K562 (cell line): ENCODE data around the gene LPCAT2. TPM values are rescaled to one million over a fixed set of nuclear protein-coding genes. Genes with fewer than 3 reads are reported as not detected.

Experiments used
- ATAC-seq: fragments of 200-7000 bp; cut with Tn5 transposase; 3 replicates; pipeline ENCODE4 v1.9.1; 2020; ENCODE audit warnings: moderate library complexity
- BruUV-seq: library from RNA; stranded (reverse); fragments of 400-500 nt; replicated peaks from 2 replicates; lab custom pipeline; 2021; lab: Mats Ljungman, UMichigan
- CTCF ChIA-PET: fragments of 300-600 bp; formaldehyde crosslinking; extraction: SDS; loops from one replicate; lab custom pipeline; 2021; ENCODE audit warnings: low intra/inter-chr PET ratio; lab: Yijun Ruan, JAX
- POLR2A ChIA-PET: fragments of 300-600, 350-650 bp; sonication (Branson Sonifier 250); formaldehyde crosslinking; extraction: SDS; loops from one replicate; lab custom pipeline; 2021; ENCODE audit warnings: antibody characterized with exemption, inconsistent platforms; lab: Yijun Ruan, JAX
- DNase-seq, 4 experiments: peaks; one replicate each; pipeline versions ENCODE4 v3.0.0 to v3.0.0-alpha.2; 2011 to 2018; ENCODE audit warnings: low spot score in 3 of 4, mixed read lengths in 3 of 4; ENCODE audit errors: extremely low read depth in 1 of 4
- FAIRE-seq: peaks from 2 replicates; lab custom pipeline; 2011; peaks lifted over from hg19 to GRCh38; lab: Jason Lieb, UNC
- H2AFZ ChIP-seq: 2 replicates; pipeline ENCODE4 v1.6.0; 2011; ENCODE audit warnings: low read depth, low read length, control low read depth, inconsistent platforms
- H3K27ac ChIP-seq: fragments of 200-600 bp; 3 replicates; pipeline ENCODE4 v1.8.0; 2011; ENCODE audit warnings: low read depth, mild to moderate bottlenecking, control low read depth, inconsistent platforms, low read length, moderate library complexity, mixed read lengths; ENCODE audit errors: extremely low read depth
- H3K27me3 ChIP-seq, 2 experiments: fragments of 300-600 bp in 1 of 2; 2 replicates in 1 of 2; 3 replicates in 1 of 2; pipeline versions ENCODE4 v1.6.0 to v1.8.0; 2011; ENCODE audit warnings: inconsistent platforms in 2 of 2, low read length in 2 of 2, mild to moderate bottlenecking in 1 of 2, mixed read lengths in 1 of 2, moderate library complexity in 1 of 2; ENCODE audit not compliant: control insufficient read depth in 2 of 2, insufficient read depth in 2 of 2
- H3K36me3 ChIP-seq: fragments of 300-600 bp; 3 replicates; pipeline ENCODE4 v1.8.0; 2011; ENCODE audit warnings: mild to moderate bottlenecking, low read length, inconsistent platforms; ENCODE audit not compliant: control insufficient read depth, insufficient read depth
- H3K4me1 ChIP-seq, 2 experiments: fragments of 200-600 bp in 1 of 2; replicated peaks in 1 of 2; 2 replicates in 1 of 2; 3 replicates in 1 of 2; pipeline versions ENCODE4 v1.5.1 to v1.8.0; 2011; ENCODE audit warnings: inconsistent platforms in 2 of 2, low read length in 2 of 2, mild to moderate bottlenecking in 1 of 2, mixed read lengths in 1 of 2, moderate library complexity in 1 of 2; ENCODE audit not compliant: control insufficient read depth in 2 of 2, insufficient read depth in 2 of 2
- H3K4me2 ChIP-seq: 2 replicates; pipeline ENCODE4 v1.6.1; 2011; ENCODE audit warnings: low read length, control low read depth, inconsistent platforms, mixed read lengths; ENCODE audit not compliant: insufficient read depth
- H3K4me3 ChIP-seq: fragments of 200-600 bp; sonication (generic), shearing (Covaris generic); 2 replicates; pipeline ENCODE4 v1.5.1; 2016; ENCODE audit warnings: control low read depth, inconsistent platforms
- H3K79me2 ChIP-seq: fragments of 200-600 bp; 3 replicates; pipeline ENCODE4 v1.8.0; 2011; ENCODE audit warnings: low read length, inconsistent platforms; ENCODE audit not compliant: control insufficient read depth, insufficient read depth
- H3K9ac ChIP-seq, 2 experiments: 2 replicates each; pipeline versions ENCODE4 v1.6.0 to v1.6.1; 2011; ENCODE audit warnings: low read depth in 2 of 2, low read length in 2 of 2, control low read depth in 1 of 2, inconsistent platforms in 1 of 2, mild to moderate bottlenecking in 1 of 2, mixed read lengths in 1 of 2; ENCODE audit not compliant: insufficient read depth in 1 of 2
- H3K9me1 ChIP-seq: one replicate; pipeline ENCODE4 v1.6.0; 2011; ENCODE audit warnings: inconsistent platforms, mild to moderate bottlenecking, low read length, moderate library complexity; ENCODE audit not compliant: control insufficient read depth, insufficient read depth
- H3K9me3 ChIP-seq: replicated peaks from 2 replicates; pipeline ENCODE4 v1.5.1; 2011; ENCODE audit warnings: low read depth, low read length, inconsistent platforms; ENCODE audit not compliant: control insufficient read depth, insufficient read depth
- H4K20me1 ChIP-seq: replicated peaks from 2 replicates; pipeline ENCODE4 v1.6.1; 2011; ENCODE audit warnings: low read length, inconsistent platforms, mixed read lengths; ENCODE audit not compliant: control insufficient read depth, insufficient read depth
- FOXK2 ChIP-seq, 2 experiments: fragments of 450-650 bp; IDR thresholded peaks in 1 of 2; conservative IDR thresholded peaks in 1 of 2; 2 replicates each; pipeline ENCODE4 v1.6.1; 2016; ENCODE audit warnings: low read depth in 2 of 2, mild to moderate bottlenecking in 1 of 2
- NFIC ChIP-seq: fragments of 450-650 bp; IDR thresholded peaks from 2 replicates; pipeline ENCODE4 v1.6.1; 2017; ENCODE audit warnings: mild to moderate bottlenecking, inconsistent platforms
- PYGO2 ChIP-seq: fragments of 450-650 bp; IDR thresholded peaks from 2 replicates; pipeline ENCODE4 v1.6.1; 2016; ENCODE audit warnings: mild to moderate bottlenecking, missing genetic modification characterization, moderate library complexity, missing compliant biosample characterization
- SIN3A ChIP-seq, 2 experiments: fragments of 150-350 bp in 1 of 2; IDR thresholded peaks; 2 replicates each; pipeline ENCODE4 v1.6.1; 2011 to 2016; ENCODE audit warnings: borderline replicate concordance in 2 of 2, low read depth in 2 of 2, low read length in 2 of 2, mild to moderate bottlenecking in 2 of 2, moderate library complexity in 2 of 2; ENCODE audit not compliant: control insufficient read depth in 1 of 2
- WGBS: fragments of 100-300 bp; shearing (Covaris generic); methylation state at CpG from one replicate; pipeline ENCODE4 v1.1.6; 2016; ENCODE audit warnings: low coverage, mixed read lengths; ENCODE audit not compliant: insufficient coverage; ENCODE audit errors: missing lambda C conversion rate; 5-methylcytosine and 5-hydroxymethylcytosine counted together
- in situ Hi-C: fragments of 300-500 bp; cut with MboI; formaldehyde crosslinking; loops from 4 replicates; pipeline ENCODE4 v1.15.0; 2018; ENCODE audit warnings: inconsistent platforms, mixed read lengths
- intact Hi-C: fragments of 100-400 bp; cut with micrococcal nuclease; formaldehyde crosslinking; loops from 2 replicates; pipeline ENCODE4 v1.14.2; 2022
- polyA plus RNA-seq, 8 experiments: library from polyadenylated mRNA; depleted of rRNA in 4 of 8; stranded (reverse) in 5 of 8; unstranded in 3 of 8; fragments of >200 nt; fragmentation: Nextera tagmentation in 2 of 8; fragmentation: Illumina TruSeq in 1 of 8; extraction: Ambion mirVana in 2 of 8; extraction: Trizol in 1 of 8; gene quantifications; 2 replicates each; pipeline versions ENCODE4 v1.2.1 to v1.2.3, GENCODE V29; 2011 to 2014; ENCODE audit warnings: inconsistent platforms in 1 of 8, missing spikeins in 1 of 8
- total RNA-seq, 7 experiments: library from RNA; depleted of rRNA in 6 of 7; stranded (reverse); fragments of >200 nt in 6 of 7; fragmentation: Illumina TruSeq in 2 of 7; extraction: Trizol in 2 of 7; gene quantifications; 2 replicates each; pipeline versions ENCODE4 v1.2.1 to v1.2.3, GENCODE V29; 2011 to 2021; ENCODE audit warnings: low replicate concordance in 1 of 7
- TF ChIP-seq, protein P1 (sequence below): IDR thresholded peaks from 3 replicates; pipeline ENCODE4 v1.6.1; 2011; ENCODE audit warnings: borderline replicate concordance, mild to moderate bottlenecking; ENCODE audit not compliant: insufficient read length, insufficient read depth
- TF ChIP-seq, protein P2 (sequence below): fragments of 450-650 bp; formaldehyde crosslinking; IDR thresholded peaks from 2 replicates; pipeline ENCODE4 v1.4.0; 2020; ENCODE audit warnings: mild to moderate bottlenecking, moderate library complexity
- TF ChIP-seq, protein P3 (sequence below): sonication (generic); formaldehyde crosslinking; IDR thresholded peaks from 2 replicates; pipeline ENCODE4 v1.8.0; 2022; ENCODE audit warnings: mild to moderate bottlenecking, missing genetic modification reagents

LPCAT2 gene
- total and polyA plus RNA-seq, 9 of the 15 experiments (the other 6 are each of a cell fraction or from before 2014, with no cell fraction given) = 2.9 to 15.0 (median 7.3) TPM

DNA sequence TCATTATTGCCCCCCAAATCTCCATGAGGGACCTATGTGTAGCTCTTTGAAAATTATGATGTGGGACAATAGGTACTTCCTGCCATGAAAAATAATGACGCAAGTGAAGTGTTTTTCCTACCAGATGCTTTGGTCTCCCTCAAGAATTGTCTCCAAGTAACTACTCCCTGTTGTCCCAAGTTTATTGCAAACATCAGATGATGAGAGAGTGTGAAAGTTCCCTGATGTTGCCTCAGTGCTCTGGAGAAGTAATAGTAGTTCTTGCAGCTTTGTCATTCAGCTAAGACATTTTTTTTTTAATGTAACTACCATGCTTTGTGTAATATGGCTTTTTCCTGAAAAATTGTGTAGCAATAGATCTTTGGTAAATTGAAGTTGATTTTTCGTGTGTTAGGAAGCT, 20.1 kb downstream of the LPCAT2 start:
- FAIRE-seq = no peak
- Histone ChIP-seq H3K4me2 (no peak overlapping the region), H2AFZ (no peak overlapping the region), H3K79me2 (no peaks in the 10 kb centered on the region), H3K4me3 (no peak overlapping the region), H3K4me1 (no peaks in the 10 kb centered on the region), H3K9ac (no peak overlapping the region), H4K20me1 (no peaks in the 10 kb centered on the region), H3K36me3 (no peaks in the 10 kb centered on the region), H3K9me1 (no peaks in the 10 kb centered on the region), H3K27ac (no peak overlapping the region), H3K27me3 (no peaks in the 10 kb centered on the region), H3K9me3 (no peaks in the 10 kb centered on the region)
- ATAC-seq = no peak
- intact Hi-C loops (no loop called here), in situ Hi-C loops (no loop called here)
- ChIA-PET POLR2A (interaction anchor here (0.6 kb wide), 1 partner anchor 10 kb away, joined by 3 read pairs; no protein-coding TSS in a partner anchor), CTCF (no interaction called here)
- no peak for TF ChIP-seq NFIC
- TF ChIP-seq, protein P1, sequence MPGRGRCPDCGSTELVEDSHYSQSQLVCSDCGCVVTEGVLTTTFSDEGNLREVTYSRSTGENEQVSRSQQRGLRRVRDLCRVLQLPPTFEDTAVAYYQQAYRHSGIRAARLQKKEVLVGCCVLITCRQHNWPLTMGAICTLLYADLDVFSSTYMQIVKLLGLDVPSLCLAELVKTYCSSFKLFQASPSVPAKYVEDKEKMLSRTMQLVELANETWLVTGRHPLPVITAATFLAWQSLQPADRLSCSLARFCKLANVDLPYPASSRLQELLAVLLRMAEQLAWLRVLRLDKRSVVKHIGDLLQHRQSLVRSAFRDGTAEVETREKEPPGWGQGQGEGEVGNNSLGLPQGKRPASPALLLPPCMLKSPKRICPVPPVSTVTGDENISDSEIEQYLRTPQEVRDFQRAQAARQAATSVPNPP = no peak
- no peak for DNase-seq
- BruUV-seq = no TSS peak
- WGBS = 33% methylated on average over 2 of the region's 2 CpGs

DNA sequence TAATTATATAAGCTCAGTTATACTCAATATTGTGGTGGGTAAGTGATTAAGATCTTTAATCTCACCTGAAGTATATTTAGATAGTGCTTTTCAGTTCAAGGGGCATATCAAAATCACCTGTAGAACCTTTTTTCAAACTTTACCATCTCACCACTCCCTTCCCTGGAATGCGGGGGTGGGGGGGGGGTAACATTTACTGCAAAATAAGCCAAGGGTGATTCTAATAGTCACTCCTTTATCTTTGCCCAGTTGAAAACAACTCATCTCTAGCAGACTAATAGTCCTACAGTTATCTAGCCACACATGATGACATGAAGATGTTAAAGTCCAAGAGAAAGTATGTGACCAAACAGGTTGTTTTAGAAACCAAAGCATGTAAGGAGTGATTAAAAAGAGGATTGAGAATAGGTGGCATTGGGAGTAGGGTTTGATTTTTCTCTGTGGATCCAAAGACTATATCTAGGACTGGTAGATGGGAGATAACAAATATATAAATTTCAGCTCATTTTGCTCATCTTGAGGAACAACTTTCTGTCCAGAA, 21.5 kb downstream of the LPCAT2 start:
- H3K27ac ChIP-seq = no peak overlapping the region
- H4K20me1 ChIP-seq = no peaks in the 10 kb centered on the region
- no peaks in the 10 kb centered on the region for H3K9me1 ChIP-seq
- H3K36me3 ChIP-seq = no peaks in the 10 kb centered on the region
- CTCF ChIA-PET = no interaction called here
- DNase-seq = no peak
- H3K79me2 ChIP-seq = no peaks in the 10 kb centered on the region
- no peak for ATAC-seq
- H2AFZ ChIP-seq = no peak overlapping the region
- no peak for FAIRE-seq
- H3K9me3 ChIP-seq = no peaks in the 10 kb centered on the region
- POLR2A ChIA-PET = no interaction called here
- WGBS = 57% methylated on average over 1 of the region's 1 CpG
- H3K4me3 ChIP-seq = no peak overlapping the region
- BruUV-seq = no TSS peak
- H3K9ac ChIP-seq = no peak overlapping the region
- no peak for TF ChIP-seq SIN3A (IDR thresholded peaks at IDR 0.05; ENCODE audit: borderline replicate concordance in 2 of 2, control insufficient read depth in 1 of 2, low read depth in 2 of 2, low read length in 2 of 2)
- no peak for TF ChIP-seq FOXK2 (conservative IDR thresholded peaks at IDR 0.05 in 1 of 2, IDR thresholded peaks at IDR 0.05 in 1 of 2; ENCODE audit: low read depth in 2 of 2)
- TF ChIP-seq PYGO2 (tag) = no peak
- TF ChIP-seq, protein P2, sequence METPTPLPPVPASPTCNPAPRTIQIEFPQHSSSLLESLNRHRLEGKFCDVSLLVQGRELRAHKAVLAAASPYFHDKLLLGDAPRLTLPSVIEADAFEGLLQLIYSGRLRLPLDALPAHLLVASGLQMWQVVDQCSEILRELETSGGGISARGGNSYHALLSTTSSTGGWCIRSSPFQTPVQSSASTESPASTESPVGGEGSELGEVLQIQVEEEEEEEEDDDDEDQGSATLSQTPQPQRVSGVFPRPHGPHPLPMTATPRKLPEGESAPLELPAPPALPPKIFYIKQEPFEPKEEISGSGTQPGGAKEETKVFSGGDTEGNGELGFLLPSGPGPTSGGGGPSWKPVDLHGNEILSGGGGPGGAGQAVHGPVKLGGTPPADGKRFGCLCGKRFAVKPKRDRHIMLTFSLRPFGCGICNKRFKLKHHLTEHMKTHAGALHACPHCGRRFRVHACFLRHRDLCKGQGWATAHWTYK = no peak
- TF ChIP-seq, protein P3, sequence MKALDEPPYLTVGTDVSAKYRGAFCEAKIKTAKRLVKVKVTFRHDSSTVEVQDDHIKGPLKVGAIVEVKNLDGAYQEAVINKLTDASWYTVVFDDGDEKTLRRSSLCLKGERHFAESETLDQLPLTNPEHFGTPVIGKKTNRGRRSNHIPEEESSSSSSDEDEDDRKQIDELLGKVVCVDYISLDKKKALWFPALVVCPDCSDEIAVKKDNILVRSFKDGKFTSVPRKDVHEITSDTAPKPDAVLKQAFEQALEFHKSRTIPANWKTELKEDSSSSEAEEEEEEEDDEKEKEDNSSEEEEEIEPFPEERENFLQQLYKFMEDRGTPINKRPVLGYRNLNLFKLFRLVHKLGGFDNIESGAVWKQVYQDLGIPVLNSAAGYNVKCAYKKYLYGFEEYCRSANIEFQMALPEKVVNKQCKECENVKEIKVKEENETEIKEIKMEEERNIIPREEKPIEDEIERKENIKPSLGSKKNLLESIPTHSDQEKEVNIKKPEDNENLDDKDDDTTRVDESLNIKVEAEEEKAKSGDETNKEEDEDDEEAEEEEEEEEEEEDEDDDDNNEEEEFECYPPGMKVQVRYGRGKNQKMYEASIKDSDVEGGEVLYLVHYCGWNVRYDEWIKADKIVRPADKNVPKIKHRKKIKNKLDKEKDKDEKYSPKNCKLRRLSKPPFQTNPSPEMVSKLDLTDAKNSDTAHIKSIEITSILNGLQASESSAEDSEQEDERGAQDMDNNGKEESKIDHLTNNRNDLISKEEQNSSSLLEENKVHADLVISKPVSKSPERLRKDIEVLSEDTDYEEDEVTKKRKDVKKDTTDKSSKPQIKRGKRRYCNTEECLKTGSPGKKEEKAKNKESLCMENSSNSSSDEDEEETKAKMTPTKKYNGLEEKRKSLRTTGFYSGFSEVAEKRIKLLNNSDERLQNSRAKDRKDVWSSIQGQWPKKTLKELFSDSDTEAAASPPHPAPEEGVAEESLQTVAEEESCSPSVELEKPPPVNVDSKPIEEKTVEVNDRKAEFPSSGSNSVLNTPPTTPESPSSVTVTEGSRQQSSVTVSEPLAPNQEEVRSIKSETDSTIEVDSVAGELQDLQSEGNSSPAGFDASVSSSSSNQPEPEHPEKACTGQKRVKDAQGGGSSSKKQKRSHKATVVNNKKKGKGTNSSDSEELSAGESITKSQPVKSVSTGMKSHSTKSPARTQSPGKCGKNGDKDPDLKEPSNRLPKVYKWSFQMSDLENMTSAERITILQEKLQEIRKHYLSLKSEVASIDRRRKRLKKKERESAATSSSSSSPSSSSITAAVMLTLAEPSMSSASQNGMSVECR = no peak
- no peak overlapping the region for H3K4me2 ChIP-seq
- in situ Hi-C loops (no loop called here), intact Hi-C loops (no loop called here)
- no peaks in the 10 kb centered on the region for H3K27me3 ChIP-seq
- no peaks in the 10 kb centered on the region for H3K4me1 ChIP-seq
